ENCODE measurements around the gene KLRF1.
"Not testable (repeated sequence)": the region's sequence is repeated elsewhere in the genome, so short reads cannot be mapped to it uniquely, and the experiment has no call there.

Gene KLRF1

DNA sequence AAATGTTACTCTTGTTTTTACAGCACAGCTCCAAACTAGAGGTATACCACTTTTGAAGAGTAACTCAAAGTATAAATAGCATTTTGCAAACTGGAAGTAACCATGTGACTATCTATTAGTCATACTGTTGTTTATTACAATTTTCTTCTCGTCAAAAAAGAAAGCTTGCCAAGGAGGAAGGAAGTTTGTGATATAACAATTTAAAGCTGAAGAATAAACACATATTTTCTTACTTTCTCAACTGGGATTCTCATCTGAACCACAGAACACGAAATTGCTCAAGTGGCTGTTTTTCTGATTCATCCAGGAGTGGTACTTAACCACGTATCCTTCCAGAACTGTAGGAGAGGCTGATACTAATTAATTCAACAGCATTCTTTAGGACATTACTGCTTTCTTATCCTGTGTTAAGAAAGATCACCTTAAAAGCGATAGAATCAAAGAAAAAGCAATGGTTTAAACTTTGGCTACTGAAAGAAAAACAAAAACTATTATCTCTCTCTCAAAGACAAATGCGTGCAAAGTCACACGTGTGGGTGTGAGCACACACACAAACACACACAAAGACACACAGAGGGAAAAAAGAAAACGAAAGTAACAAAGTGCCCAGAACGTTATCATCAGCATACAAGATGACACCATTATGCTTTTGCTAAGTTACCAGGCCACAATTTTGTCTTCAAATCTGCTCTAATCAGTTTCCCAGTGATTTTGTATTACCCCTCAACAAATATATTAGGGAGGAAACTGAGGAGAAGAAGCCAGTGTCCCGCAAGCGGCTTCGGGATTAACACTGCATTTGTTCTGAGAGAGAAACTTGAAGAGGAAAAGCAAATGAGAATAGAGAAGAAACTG is 42.3 kb downstream of the KLRF1 start, which contains the start of gene CLEC2B:
Gene CLEC2B (minus strand): TSS at position 48 of the 855 bp plus-strand sequence.
- FAIRE-seq (peak; percentile 74), DNase-seq (ENCODE audit: low spot score) (peak; percentile 29)

DNA sequence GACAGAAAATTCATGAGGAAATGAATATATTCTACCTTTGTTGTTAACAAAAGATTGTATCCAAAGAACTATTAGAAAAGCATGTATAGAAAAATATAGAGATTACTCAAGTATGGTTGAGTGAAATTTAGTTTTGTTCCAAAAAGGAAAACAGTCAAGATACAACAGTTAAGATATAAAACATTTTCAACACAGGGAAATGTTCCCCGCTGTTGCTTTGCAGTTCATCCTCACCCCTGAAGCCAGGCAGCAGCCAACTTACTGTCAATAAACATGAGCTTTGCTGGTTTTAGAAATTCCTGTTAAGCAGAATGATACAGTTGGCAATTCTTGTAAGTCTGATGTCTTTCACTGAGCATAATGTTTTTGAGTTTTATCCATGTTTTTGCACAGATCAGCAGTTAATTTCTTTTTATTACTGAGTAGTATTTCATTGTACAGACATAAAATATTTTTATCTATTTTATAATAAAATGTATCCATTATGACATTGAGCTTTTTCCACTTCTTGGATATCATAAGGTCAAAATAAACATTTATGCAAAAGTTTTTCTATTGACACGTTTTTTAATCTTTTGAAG is 43.1 kb downstream of the KLRF1 start:
- peak; percentile 18 for DNase-seq (ENCODE audit: low spot score)
- no peak for FAIRE-seq

DNA sequence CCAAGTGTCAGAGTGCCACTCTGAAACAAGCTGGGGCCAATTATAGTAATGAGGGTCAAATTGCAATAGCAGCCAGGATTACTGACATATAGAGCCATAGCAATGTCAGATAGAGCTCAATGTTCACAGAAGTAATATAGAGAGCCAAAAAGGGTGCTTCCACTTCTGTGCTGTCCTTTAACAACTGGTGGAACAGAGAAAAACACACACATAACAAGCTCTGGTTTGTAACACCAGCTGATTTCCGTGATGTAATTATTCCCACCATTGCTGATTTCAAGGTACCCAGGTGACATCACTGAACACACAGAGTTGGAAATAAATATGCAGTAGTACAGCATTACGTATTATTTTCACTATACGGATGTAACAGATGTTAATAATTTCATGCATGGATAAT is 44.9 kb downstream of the KLRF1 start:
- peak; percentile 78 for FAIRE-seq
- DNase-seq (ENCODE audit: low spot score): no peak

DNA sequence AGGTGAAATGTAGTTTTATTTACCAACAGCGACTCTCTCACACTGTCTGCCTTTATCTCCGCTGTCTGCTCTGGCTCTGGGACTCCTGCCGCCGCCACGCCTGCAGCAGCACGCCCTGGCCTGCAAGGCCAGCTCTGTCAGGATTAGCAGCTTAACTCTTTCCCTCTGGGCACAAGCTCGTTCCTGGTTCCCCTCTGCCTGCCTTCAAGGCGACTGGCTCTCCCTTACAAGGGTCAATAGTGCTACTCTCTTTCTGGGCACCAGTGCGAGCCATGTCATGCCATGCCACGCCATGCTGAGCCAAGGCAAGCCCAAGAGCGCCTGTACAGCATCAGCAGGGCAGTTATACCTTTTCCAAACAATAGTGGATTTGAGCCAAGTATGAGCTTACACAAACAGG is 45.5 kb downstream of the KLRF1 start:
- FAIRE-seq: no peak
- DNase-seq (ENCODE audit: low spot score): no peak

DNA sequence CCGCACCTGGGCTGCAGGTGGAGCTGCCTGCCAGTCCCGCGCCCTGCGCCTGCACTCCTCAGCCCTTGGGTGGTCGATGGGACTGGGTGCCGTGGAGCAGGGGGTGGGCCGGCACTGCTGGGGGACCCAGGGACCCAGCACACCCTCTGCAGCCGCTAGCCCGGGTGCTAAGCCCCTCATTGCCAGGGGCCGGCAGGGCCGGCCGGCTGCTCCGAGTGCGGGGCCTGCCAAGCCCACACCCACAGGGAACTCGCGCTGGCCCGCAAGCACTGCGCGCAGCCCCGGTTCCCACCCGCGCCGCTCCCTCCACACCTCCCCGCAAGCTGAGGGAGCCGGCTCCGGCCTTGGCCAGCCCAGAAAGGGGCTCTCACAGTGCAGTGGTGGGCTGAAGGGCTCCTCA is 48.8 kb downstream of the KLRF1 start:
- FAIRE-seq; DNase-seq (ENCODE audit: low spot score): not testable (repeated sequence)

DNA sequence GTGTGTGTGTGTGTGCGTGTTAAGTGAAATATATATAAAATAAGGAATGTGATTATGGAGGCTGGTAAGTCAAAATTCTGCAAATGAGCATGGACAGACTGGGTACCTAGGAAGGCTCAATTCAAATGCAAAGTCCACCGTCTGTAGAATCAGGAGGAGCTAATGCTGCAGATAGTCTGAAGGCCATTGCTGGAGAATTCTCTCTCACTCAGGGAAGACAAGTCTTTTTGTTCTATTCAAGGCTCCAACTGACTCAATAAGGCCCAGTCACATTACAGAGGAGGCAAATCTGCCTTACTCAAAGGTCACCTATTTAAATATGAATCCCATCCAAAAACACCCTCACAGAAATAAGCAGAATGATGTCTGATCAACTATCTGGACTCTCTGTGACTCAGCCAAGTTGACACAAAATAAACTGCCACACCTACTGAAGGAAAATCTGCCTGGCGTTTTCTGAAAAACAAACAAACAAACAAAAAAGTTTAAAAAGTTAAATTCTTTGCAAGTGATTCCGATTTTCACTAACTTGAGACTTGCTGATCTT is 53.3 kb downstream of the KLRF1 start:
- no peak for FAIRE-seq
- DNase-seq (ENCODE audit: low spot score): no peak

DNA sequence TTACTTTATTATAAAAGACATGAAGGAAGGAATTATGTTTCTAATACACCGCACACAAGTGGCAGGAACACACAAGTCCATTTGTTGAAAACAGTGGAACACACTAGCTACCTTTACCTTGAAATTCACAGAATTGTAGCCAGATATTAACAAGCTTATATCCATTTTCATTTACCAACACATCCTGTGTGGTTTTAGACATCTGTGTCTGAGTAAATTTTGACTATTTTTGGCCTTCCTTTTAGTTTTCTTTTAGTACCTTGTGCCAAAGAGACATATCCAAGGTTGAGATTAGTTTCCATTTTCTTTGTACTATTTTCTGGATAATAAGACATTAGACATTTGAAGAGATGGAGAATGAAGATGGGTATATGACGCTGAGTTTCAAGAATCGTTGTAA is 54.0 kb downstream of the KLRF1 start, which contains the start of gene KLRF2:
Gene KLRF2 (plus strand): TSS at position 244 of the 400 bp plus-strand sequence. CDS start 107 bp downstream, at position 351.
- no peak for DNase-seq (ENCODE audit: low spot score)
- FAIRE-seq: peak; percentile 48

DNA sequence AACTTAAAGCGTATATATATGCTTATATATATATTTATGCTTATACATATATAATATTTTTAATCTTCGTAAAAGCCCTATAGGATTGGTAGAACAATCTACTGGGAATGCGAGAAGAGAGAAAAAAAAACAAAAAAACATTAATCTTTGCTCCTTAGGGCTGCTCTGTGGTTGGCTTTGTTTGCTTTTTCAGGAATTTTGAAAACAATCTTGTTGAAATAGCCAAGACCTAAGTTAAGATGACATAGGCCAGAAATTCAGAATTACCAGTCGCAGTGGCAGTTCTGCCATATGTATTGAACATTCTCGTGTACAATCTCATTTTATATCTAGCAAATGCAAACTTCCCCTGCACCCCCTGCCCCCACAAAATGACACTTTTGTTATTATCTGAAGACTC is 54.7 kb downstream of the KLRF1 start:
- no peak for FAIRE-seq
- DNase-seq (ENCODE audit: low spot score): no peak

DNA sequence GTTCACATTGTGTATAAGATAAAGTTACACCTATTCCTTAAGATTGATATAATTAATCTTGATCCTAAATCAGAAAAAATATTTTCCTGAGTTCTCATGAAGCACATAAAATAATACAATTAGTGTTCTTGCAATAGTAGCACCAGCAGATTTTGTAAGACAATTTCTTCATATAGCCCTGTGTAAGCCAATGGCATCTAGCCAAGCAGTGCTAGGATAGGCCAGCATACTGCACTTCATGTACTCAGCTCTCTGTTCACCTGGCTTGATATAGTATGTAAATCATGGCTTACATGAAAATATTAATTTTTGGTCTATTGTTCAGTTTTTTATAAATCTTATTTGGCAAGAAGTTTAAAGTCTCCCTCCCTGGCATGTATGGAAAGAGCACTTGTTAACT is 55.9 kb downstream of the KLRF1 start:
- DNase-seq (ENCODE audit: low spot score): no peak
- FAIRE-seq: no peak

DNA sequence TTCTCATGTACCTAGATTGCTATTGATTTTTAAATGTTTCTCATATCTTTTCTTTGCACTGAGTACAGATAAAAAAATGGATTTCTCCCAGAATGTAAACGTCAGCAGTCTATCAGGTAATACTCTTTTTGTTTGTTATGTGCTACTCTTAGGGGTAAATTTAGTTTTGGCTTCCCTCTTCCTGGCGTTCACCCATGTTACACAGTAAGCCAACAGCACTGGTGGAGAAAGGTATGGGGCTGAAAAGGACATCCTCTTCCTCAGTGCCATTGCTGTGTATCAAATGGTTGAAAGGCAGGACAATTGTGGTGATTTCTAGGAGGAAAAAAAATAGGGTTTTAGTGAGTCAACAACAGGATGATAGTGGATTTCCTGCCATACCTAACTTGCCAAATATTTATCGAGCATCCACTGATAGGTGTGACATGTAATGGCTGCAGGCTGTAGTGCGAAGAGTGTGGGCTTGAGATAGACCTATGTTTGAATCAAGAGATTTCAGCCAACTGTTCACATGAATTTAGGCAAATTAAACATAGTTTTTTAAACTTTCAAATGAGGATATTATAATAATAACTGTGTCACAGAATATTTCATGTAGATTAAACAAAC is 61.5 kb downstream of the KLRF1 start:
- DNase-seq (ENCODE audit: low spot score): no peak
- FAIRE-seq: no peak
